RCC 7860 (cell line): ENCODE results near the gene SLC39A10.

ENCODE experiments used
- DNase-seq: peaks from one replicate; pipeline ENCODE4 v3.0.0-alpha.2; 2015; ENCODE audit warnings: low spot score
- FAIRE-seq: peaks from 2 replicates; lab custom pipeline; 2012; peaks lifted over from hg19 to GRCh38; lab: Jason Lieb, UNC

Gene SLC39A10, protein sequence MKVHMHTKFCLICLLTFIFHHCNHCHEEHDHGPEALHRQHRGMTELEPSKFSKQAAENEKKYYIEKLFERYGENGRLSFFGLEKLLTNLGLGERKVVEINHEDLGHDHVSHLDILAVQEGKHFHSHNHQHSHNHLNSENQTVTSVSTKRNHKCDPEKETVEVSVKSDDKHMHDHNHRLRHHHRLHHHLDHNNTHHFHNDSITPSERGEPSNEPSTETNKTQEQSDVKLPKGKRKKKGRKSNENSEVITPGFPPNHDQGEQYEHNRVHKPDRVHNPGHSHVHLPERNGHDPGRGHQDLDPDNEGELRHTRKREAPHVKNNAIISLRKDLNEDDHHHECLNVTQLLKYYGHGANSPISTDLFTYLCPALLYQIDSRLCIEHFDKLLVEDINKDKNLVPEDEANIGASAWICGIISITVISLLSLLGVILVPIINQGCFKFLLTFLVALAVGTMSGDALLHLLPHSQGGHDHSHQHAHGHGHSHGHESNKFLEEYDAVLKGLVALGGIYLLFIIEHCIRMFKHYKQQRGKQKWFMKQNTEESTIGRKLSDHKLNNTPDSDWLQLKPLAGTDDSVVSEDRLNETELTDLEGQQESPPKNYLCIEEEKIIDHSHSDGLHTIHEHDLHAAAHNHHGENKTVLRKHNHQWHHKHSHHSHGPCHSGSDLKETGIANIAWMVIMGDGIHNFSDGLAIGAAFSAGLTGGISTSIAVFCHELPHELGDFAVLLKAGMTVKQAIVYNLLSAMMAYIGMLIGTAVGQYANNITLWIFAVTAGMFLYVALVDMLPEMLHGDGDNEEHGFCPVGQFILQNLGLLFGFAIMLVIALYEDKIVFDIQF

DNA sequence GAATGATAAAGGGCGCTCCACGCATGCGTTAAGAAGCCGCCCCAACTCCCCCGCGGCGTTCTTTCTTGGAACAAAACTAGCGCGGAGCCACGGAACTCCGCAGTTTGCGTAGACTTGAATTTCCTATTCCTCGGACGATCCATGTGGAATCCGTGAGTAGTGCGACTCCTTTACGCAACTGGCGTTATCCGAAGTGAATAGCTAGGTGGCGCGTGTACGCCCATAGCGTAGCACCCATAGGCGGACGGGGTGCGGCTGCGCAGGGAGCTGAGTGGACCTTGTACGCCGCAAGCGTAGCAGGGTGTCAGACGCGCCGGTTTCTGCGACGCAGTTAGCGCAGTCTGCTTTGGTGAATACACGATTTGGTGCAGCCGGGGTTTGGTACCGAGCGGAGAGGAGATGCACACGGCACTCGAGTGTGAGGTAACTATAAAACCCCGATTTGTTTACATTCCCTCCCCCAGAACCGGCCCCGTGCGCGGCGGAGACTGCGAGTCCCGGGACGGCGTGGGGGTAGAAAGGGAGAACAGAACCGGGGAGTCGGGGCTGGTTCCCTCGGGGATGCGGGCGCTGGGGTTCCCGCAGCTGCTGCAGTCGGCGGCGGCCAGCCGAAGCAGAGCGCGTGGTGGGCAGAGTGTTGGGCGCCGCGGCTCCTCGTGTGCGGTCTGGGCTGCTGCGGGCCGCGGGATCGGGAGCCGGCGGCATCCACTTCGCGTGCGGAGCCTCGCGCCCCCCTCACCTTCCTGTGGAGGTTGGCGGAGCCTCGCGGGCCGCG, at the start of gene SLC39A10:
Gene SLC39A10, plus strand, starts transcription at position 368 of the 775 bp plus-strand sequence. CDS start 22,817 bp downstream, outside the sequence.
- FAIRE-seq (peak; percentile 96), DNase-seq (peak; percentile 91)

GRCh38 chr2:195608768-195609454, 48.1 kb upstream of the SLC39A10 start:
- DNase-seq (no peak), FAIRE-seq (no peak)

DNA sequence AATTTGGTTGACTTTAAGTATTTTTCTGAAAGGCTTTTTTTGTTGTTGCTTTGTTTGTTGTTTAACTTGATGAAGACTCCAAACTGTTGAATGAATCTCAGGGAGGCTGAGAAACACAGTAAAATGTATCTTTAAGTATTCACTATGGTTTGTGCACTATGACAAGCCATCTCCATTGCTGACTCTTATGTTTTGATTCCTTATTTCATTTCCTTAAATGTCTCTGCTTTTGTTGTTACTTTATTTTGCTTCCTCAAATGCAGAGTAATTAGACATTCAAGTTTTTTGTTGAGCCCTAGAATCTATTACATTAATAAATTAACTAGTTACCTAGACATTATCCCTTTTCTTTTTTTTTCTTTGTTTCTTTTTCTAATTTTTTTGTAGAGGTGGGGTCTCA, 46.3 kb upstream of the SLC39A10 start:
- DNase-seq (no peak), FAIRE-seq (no peak)

DNA sequence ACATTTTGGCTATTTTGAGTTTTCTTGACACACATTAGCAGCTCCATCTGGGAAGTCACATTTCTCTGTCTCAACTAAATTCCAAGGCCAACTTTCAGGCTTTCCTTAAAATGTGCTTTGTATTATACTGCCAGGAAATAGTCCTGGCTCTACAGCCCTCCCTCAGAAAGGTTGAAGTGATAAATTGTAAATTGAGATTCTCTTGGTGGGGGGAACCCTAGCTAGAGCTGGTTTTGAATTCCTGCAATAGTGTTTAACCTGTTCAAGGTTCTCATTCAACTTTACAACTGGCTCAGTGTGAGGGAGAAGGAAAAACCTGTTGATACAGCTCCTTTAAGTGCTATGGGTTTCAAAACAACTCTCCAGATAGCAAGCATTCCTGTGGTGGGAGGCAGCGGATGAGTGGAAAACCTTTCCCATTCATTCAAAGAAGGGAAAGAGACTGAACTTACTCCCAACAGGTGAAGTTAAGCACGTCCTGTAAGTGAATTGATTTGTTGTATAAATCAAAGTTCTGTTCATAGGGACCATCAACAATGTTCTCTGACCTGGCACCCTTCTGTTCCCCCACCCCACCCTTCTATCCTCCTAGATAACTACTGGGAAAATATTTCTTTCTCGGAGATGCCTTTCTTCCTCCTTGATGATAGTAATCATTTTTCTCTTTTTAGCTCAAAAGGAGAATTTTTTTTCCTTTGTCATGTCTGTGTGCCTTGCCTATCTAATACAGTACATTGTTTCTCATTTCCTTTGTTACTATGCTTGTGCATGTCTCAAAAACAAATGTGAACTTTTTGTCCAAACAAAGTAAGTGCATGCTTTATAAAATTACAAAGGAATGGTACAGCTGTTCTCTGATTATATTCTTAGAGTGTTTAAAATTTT, 44.2 kb upstream of the SLC39A10 start:
- FAIRE-seq, result peak; percentile 92

GRCh38 chr2:195613922-195614321, 43.1 kb upstream of the SLC39A10 start:
- FAIRE-seq, result peak; percentile 96
- peak; percentile 97 for DNase-seq

More for the DNA sequence above, 44.2 kb upstream of the SLC39A10 start:
- peak; percentile 89 for DNase-seq

DNA sequence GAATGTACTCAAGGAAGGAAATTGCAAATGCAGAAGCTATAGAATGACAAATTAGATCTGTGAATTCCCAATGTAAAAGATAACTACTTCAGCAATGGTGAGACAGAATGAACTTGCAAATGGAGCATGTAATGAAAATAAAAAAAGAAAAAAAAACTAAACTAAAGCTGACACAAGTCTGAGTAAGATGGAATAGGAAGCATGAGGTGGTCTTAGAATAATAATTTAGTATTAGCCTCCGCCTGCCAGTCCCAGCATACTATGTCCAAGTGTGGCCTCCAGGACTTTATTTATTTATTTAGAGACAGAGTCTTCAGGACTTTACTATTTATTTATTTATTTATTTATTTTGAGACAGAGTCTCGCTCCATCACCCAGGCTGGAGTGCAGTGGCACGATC, 37.4 kb upstream of the SLC39A10 start:
- no peak for DNase-seq
- FAIRE-seq, result no peak

DNA sequence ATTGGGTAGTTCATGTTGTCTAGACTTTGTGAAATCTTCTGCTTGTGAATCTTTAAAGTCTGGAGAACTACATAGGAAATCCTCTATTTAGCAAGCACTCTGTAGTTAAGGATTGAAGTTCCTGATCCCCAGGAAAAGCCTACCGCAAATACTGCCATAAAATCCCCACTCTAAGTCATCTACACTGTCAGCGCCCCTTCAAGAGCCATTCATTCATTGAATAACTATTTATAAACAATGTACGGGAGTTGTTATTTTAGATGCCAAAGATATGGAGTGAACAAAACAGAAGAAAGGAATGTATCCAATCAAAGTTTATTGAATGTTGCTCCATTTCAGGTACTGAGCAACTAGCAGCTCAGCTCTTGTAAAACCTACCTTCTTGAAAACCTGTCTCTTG, 36.5 kb upstream of the SLC39A10 start:
- FAIRE-seq, result no peak
- no peak for DNase-seq

DNA sequence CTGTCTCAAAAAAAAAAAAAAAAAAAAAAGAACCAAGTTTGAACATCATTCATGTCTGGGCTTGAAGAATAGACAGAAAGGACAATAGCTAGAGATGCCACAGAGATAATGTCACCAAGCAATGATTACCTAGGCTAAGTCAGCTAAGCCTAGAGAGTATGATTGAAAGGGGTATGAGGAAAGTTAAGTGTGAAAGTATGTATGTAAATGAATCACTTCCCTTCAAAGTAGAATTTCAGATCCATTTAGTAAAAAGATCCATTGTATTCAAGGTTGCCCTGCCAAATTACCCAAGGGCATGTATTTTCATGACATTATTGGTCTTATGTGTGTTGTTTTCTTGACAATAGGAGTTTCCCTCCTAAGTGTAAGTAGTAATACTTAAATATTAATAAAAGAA, 34.1 kb upstream of the SLC39A10 start:
- peak; percentile 90 for DNase-seq
- peak; percentile 86 for FAIRE-seq

- DNase-seq, result no peak
Observed at GRCh38 chr2:195626507-195626906, 30.5 kb upstream of the SLC39A10 start.

GRCh38 chr2:195628666-195629065, 28.4 kb upstream of the SLC39A10 start:
- FAIRE-seq (no peak), DNase-seq (no peak)

More at GRCh38 chr2:195626507-195626906, 30.5 kb upstream of the SLC39A10 start:
- no peak for FAIRE-seq

DNA sequence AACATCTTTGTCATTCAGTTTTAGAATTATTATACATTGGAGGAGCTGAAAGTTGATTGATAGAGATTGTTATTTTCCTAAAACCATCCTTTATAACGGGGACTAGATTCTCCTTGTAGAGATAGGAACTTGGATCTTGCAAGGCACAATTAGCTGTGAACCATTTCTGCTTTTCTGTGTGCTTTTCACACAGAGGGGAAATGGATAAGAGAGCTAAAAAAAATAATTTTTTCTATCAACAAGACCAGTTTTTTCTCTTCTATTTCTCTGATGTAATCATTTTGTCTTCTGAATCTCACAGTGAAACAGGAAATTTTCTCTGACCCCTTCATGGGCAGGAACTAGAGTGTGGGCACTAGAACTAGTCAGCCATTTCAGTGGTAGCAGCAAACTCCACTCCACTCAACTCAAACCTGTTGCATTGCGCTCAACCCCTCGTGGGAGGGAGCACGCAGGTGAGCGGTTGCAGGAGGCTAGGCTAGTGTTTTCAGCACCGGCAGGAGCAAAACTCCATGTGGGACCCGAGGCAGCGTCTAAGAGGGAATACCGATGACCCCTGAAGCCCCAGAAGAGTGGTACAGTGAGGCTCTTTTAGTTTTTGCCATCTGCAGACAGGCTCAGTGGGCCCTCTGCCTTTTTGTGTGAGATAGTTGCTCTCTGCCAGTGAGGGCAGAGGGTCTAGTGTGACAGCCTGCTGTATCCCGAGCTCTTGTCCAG, 24.0 kb upstream of the SLC39A10 start:
- FAIRE-seq, result no peak
- no peak for DNase-seq

DNA sequence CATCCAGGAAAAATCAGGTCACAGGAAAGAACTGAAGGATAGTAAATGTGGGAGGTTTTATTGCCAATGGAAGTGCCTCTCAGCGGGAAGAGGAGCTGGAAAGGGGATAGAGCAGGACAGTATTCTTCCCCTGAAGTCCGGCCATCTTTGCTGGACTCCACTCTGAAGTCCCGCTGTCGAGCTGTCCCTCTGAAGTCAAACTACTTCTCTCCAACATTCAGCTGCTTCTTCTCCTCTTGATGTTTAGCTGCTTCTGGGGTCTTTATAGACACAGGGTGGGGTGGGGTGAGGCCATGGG, 23.5 kb upstream of the SLC39A10 start:
- no peak for DNase-seq
- FAIRE-seq, result no peak

- FAIRE-seq, result no peak
- no peak for DNase-seq
Observed at GRCh38 chr2:195633974-195634373, 23.1 kb upstream of the SLC39A10 start.

DNA sequence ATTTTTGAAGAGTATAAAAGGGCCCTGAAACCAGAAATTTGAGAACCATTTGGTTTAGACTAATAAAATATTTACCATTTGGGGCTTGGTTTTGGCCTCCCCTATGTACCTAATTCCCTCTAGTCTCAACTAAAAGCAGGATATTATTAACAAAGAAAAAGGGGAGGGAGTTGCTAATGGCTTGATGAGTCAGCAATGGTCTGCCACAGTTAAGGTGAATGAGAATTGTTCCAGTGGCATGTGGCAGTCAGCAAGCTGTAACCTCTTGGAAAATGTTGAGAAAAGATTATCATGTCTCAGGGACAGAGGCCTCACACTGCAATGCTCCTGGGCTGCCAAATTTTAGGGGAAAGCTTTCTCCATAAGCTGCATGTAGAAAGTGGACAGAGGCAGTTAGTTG, 20.1 kb upstream of the SLC39A10 start:
- DNase-seq (peak; percentile 58), FAIRE-seq (peak; percentile 77)

DNA sequence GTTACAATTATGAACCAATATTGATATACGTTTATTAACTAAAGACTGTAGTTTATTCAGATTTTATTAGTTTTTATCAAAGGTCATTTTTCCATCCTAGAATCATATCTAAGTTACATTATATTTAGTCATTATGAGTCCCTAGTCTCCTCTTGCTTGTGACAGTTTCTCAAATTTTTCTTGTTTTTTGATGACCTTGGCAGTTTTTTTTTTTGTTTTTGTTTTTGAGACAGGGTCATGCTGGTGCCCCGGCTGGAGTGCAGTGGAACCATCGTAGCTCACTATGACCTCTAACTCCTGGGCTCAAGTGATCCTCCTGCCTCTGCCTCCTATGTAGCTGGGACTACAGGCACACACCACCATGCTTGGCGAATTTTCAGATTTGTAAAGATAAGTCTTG, 18.3 kb upstream of the SLC39A10 start:
- DNase-seq (no peak), FAIRE-seq (no peak)

DNA sequence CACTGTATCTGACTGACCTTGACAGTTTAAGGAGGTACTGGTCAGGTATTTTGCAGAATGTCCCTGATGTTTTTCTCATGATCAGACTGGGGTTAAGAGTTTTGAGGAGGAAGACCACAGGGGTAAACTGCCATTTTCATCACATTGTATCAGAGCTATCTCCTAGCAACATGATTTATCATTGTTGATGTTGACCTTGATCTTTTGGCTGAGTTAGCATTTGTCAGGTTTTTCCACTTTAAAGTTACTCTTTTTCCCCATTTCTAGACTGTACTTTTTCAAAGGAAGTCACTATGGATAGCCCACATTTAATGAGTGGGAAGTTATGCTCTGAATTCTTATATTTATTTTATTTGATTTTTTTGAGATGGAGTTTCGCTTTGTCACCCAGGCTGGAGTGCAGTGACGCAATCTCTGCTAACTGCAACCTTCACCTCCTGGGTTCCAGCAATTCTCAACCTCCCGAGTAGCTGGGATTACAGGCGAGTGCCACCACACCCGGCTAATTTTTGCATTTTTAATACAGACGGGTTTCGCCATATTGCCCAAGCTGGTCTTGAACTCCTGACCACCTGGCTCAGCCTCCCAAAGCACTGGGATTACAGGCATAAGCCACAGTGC, 17.7 kb upstream of the SLC39A10 start:
- FAIRE-seq (no peak), DNase-seq (no peak)

GRCh38 chr2:195639959-195640358, 17.1 kb upstream of the SLC39A10 start:
- no peak for FAIRE-seq

DNA sequence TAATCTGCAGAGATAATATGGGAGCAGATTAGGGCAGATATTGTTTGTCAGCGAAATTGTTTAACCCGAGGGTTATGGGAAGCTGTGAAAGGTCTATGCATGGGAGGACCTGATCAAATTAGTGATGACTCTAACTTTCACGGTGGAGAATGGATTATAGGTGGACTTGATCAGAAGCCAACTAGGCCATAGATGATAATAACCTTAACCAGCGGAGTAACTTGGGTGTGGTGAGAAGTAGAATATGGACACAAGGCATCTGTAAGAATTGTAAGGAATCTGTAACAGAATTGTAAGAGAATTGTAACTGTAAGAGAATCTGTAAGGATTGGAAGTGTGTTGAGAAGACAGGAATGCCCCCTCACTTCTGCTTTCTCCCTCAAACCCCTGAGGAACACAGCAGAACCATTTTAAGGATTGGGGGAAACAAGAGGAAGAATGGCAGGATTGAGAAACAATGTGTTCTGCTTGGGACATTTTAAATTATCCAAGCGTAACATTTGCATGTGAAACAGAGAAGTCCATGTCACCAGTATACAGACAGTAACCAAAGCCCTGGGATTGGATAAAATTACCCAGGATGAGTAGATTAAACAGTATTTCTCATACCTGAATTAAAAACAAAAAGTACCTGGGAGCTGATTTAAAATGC, 14.9 kb upstream of the SLC39A10 start:
- DNase-seq, result no peak
- no peak for FAIRE-seq

More at GRCh38 chr2:195639959-195640358, 17.1 kb upstream of the SLC39A10 start:
- DNase-seq, result no peak
